ENCODE results near the gene AUTS2.

Gene AUTS2

DNA sequence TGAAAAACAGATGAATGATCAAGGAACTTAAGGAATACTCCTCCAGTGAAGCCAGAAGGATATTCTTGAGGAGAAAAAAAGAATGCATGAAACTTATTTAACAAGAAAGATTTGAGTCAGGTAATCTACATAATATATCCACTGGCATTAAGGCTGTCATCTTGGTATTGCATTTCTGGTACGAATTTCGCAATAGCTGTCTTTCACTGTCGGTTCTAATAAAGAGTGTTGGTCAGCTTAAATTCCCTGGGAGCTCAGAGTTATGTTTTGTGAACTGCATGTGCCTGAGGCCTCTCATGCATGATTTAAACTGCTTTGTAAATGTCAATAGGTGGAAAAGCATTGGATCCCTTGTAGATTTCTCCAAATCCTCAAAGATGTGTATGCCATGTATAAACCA is 968.4 kb downstream of the AUTS2 start:
- Mint-ChIP-seq H3K9me3 (no peaks in the 10 kb centered on the region), H3K36me3 (ENCODE audit: low read depth) (peaks cover 3% of the 10 kb centered on the region), H3K27ac (no peak overlapping the region), H3K27me3 (ENCODE audit: low read depth) (no peaks in the 10 kb centered on the region), H3K4me1 (peaks cover 55% of the 10 kb centered on the region), H3K4me3 (no peak overlapping the region)
- TF ChIP-seq, protein P1, sequence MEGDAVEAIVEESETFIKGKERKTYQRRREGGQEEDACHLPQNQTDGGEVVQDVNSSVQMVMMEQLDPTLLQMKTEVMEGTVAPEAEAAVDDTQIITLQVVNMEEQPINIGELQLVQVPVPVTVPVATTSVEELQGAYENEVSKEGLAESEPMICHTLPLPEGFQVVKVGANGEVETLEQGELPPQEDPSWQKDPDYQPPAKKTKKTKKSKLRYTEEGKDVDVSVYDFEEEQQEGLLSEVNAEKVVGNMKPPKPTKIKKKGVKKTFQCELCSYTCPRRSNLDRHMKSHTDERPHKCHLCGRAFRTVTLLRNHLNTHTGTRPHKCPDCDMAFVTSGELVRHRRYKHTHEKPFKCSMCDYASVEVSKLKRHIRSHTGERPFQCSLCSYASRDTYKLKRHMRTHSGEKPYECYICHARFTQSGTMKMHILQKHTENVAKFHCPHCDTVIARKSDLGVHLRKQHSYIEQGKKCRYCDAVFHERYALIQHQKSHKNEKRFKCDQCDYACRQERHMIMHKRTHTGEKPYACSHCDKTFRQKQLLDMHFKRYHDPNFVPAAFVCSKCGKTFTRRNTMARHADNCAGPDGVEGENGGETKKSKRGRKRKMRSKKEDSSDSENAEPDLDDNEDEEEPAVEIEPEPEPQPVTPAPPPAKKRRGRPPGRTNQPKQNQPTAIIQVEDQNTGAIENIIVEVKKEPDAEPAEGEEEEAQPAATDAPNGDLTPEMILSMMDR (IDR thresholded peaks at IDR 0.05; ENCODE audit: unreplicated experiment in 3 of 3), result no peak

DNA sequence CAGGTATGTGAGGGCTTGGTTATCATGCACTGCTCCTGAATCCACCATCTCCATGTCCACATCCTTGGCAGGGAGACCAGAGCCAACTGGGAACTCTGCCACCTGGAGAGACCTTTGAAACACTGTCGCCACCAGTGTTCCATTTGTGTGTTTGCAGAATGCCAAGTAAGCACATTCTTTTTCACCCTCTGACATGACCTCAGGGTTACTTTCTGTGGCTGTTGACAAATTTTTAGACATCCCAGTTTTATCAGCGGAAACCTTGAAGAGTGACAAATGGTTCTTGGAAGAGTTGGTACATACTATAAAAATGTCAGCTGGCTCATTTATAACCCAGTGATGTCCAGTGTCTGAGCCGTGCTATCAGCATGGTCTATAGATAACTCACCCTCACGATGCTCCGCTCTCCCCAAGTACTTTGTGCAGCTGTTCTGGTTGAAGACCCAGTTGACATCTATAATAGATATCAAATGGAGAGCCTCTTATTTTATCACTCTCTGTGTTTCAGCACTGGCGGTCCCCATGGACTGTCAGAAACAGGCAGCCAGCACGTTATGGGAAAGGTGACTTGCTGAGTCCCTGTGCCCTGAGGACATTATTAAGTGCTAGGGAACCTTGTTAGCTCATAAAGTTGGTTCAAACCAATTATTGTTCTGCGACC is 970.5 kb downstream of the AUTS2 start:
- TF ChIP-seq, protein P1 (IDR thresholded peaks at IDR 0.05; ENCODE audit: unreplicated experiment in 3 of 3), result no peak

DNA sequence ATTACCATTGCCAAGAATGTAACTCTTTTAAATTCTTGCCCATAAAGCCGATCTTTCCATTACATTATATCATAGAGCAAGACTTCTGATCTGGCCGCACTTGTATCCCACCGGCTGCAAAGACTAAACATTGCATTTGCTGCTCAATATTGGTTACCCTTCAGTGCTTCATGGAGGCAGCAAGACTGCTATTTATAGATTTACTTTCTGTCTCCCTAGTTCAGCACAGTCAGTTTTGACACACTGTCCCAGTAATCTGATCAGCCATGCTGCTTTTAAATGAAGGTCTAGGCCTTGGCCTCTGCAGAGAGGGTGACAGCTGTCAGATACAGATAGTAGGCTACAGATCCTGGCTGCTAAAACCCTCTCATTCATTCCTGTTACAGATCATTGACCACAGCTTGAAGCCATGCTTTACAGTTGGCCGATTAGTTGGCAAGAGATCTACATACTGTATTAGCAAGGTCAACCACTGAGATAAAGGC is 971.1 kb downstream of the AUTS2 start:
- H3K27me3 Mint-ChIP-seq (ENCODE audit: low read depth), result no peaks in the 10 kb centered on the region
- peak overlapping the region; percentile 12 to 83 (median 59) for H3K27ac Mint-ChIP-seq
- peak overlapping the region in 1 of 3 experiments; percentile 21 for H3K4me3 Mint-ChIP-seq
- H3K9me3 Mint-ChIP-seq, result no peaks in the 10 kb centered on the region
- TF ChIP-seq, protein P1 (IDR thresholded peaks at IDR 0.05; ENCODE audit: unreplicated experiment in 3 of 3), result no peak
- peaks cover 16% of the 10 kb centered on the region for H3K36me3 Mint-ChIP-seq (ENCODE audit: low read depth)
- H3K4me1 Mint-ChIP-seq, result peaks cover 77% of the 10 kb centered on the region

More for the DNA sequence above, 970.5 kb downstream of the AUTS2 start:
- H3K36me3 Mint-ChIP-seq (ENCODE audit: low read depth), result peaks cover 15% of the 10 kb centered on the region
- H3K9me3 Mint-ChIP-seq, result no peaks in the 10 kb centered on the region
- peak overlapping the region; percentile 12 to 83 (median 59) for H3K27ac Mint-ChIP-seq
- peak overlapping the region in 2 of 3 experiments; percentile 6 to 21 for H3K4me3 Mint-ChIP-seq
- peaks cover 76% of the 10 kb centered on the region for H3K4me1 Mint-ChIP-seq
- no peaks in the 10 kb centered on the region for H3K27me3 Mint-ChIP-seq (ENCODE audit: low read depth)

DNA sequence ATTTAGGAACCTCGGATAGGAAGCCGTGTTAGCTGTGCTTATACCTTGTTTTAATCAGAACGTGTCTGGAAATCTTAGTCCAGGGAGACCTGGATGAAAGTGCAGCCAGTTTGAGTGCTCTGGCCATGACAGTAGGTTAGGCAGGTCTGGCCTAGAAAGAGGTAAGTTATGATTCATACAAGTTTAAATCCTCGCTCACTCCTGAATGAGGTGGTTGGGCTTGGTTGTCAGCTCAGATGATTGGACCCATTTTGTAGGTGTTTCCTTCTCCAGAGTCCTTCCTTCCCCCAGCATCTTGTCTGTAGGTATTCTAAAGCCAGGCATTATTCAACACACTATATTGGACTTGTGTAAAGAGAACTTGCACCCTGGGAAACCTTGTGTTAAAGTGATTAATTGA is 971.8 kb downstream of the AUTS2 start:
- Mint-ChIP-seq H3K4me1 (peaks cover 83% of the 10 kb centered on the region), H3K27ac (peak overlapping the region; percentile 4 to 83 (median 59)), H3K27me3 (ENCODE audit: low read depth) (no peaks in the 10 kb centered on the region), H3K9me3 (no peaks in the 10 kb centered on the region), H3K4me3 (no peak overlapping the region), H3K36me3 (ENCODE audit: low read depth) (peaks cover 16% of the 10 kb centered on the region)
- TF ChIP-seq, protein P1 (IDR thresholded peaks at IDR 0.05; ENCODE audit: unreplicated experiment in 3 of 3), result no peak

DNA sequence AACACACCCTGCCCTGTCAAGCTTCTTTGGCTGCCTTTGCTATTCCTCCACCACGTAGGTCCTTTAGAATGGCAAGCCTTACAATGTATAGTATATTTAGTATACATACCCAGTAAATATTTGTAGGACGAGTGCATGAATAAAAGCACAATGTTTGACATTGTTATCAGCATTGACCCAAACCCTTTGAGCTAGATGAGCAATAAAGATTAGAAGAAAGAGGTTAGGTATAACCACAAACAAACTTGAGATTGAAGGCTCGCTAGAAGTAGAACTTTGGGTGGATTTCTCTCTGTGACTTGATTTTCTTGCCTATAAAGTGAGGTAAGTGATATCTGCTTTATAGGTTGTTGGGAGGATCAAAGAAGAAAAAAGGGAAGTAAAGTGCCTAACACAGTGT is 972.7 kb downstream of the AUTS2 start:
- Mint-ChIP-seq H3K36me3 (ENCODE audit: low read depth) (peaks cover 16% of the 10 kb centered on the region), H3K27me3 (ENCODE audit: low read depth) (no peaks in the 10 kb centered on the region), H3K4me1 (peaks cover 88% of the 10 kb centered on the region), H3K4me3 (no peak overlapping the region), H3K27ac (peak overlapping the region; percentile 4 to 83 (median 21)), H3K9me3 (no peaks in the 10 kb centered on the region)
- TF ChIP-seq, protein P1 (IDR thresholded peaks at IDR 0.05; ENCODE audit: unreplicated experiment in 3 of 3), result no peak
